NCI-H69 (cell line): Measurements from ENCODE around the gene ACBD6.
A peak's percentile ranks its signal among the peaks of the same experiment; 100 is the strongest.

Experiments used
- DNase-seq: peaks from one replicate; lab custom pipeline; 2025; lab: John Stamatoyannopoulos, UW

ACBD6 gene

GRCh38 chr1:180369061-180369460 is 133.3 kb downstream of the ACBD6 start:
- no peak for DNase-seq

GRCh38 chr1:180366371-180367068 is 135.9 kb downstream of the ACBD6 start:
- DNase-seq: peak; percentile 46

- peak; percentile 19 for DNase-seq
Measured at GRCh38 chr1:180365039-180365438, 137.3 kb downstream of the ACBD6 start.

- DNase-seq: no peak
Measured at GRCh38 chr1:180363246-180363995, 139.0 kb downstream of the ACBD6 start.

- no peak for DNase-seq
Measured at GRCh38 chr1:180360333-180361075, 141.9 kb downstream of the ACBD6 start.

- peak; percentile 71 for DNase-seq
Measured at GRCh38 chr1:180358649-180359048, 143.7 kb downstream of the ACBD6 start.

- DNase-seq: no peak
Measured at GRCh38 chr1:180353945-180354344, 148.4 kb downstream of the ACBD6 start.

- peak; percentile 25 for DNase-seq
Measured at GRCh38 chr1:180352588-180352987, 149.8 kb downstream of the ACBD6 start.

- DNase-seq: no peak
Measured at GRCh38 chr1:180352021-180352420, 150.4 kb downstream of the ACBD6 start.

GRCh38 chr1:180345148-180345547 is 157.2 kb downstream of the ACBD6 start:
- no peak for DNase-seq

- DNase-seq: peak; percentile 97
Measured at GRCh38 chr1:180343921-180344769, 158.2 kb downstream of the ACBD6 start.

GRCh38 chr1:180327089-180327488 is 175.3 kb downstream of the ACBD6 start:
- DNase-seq: no peak

GRCh38 chr1:180312926-180313325 is 189.5 kb downstream of the ACBD6 start:
- DNase-seq: no peak

- DNase-seq: no peak
Measured at GRCh38 chr1:180311011-180311730, 191.2 kb downstream of the ACBD6 start.

GRCh38 chr1:180310095-180310494 is 192.3 kb downstream of the ACBD6 start:
- no peak for DNase-seq

GRCh38 chr1:180309338-180309737 is 193.0 kb downstream of the ACBD6 start:
- no peak for DNase-seq

- DNase-seq: no peak
Measured at GRCh38 chr1:180301135-180301742, 201.1 kb downstream of the ACBD6 start.

GRCh38 chr1:180299479-180300221 is 202.7 kb downstream of the ACBD6 start:
- peak; percentile 80 for DNase-seq

GRCh38 chr1:180295999-180296398 is 206.4 kb downstream of the ACBD6 start:
- DNase-seq: no peak

GRCh38 chr1:180294711-180295110 is 207.7 kb downstream of the ACBD6 start:
- no peak for DNase-seq
